GM23248 (cell line): ENCODE results near the gene HOXB5. TPM values are rescaled to one million over a fixed set of nuclear protein-coding genes. Genes with fewer than 3 reads are reported as not detected.
A peak's percentile ranks its signal among the peaks of the same experiment; 100 is the strongest.

Experiments used
- DNase-seq: peaks from one replicate; pipeline ENCODE4 v3.0.0-alpha.2; 2015
- H2AFZ ChIP-seq: fragments of 200-600 bp; sonication (generic); 2 replicates; pipeline ENCODE4 v1.6.1; 2016; ENCODE audit warnings: antibody characterized with exemption
- H3F3A ChIP-seq: fragments of 200-600 bp; sonication (generic); 2 replicates; pipeline ENCODE4 v1.6.1; 2016; ENCODE audit warnings: mild to moderate bottlenecking, antibody characterized with exemption, mixed run types; ENCODE audit not compliant: insufficient read depth
- H3K27ac ChIP-seq: fragments of 200-600 bp; sonication (generic); 2 replicates; pipeline ENCODE4 v1.5.1; 2016; ENCODE audit warnings: mild to moderate bottlenecking
- H3K27me3 ChIP-seq: fragments of 200-600 bp; sonication (generic); replicated peaks from 2 replicates; pipeline ENCODE4 v1.6.1; 2016; ENCODE audit warnings: mild to moderate bottlenecking; ENCODE audit not compliant: insufficient read depth
- H3K36me3 ChIP-seq: fragments of 200-600 bp; sonication (generic); 2 replicates; pipeline ENCODE4 v1.6.1; 2016; ENCODE audit warnings: low read depth, mild to moderate bottlenecking
- H3K4me1 ChIP-seq: fragments of 200-600 bp; sonication (generic); 2 replicates; pipeline ENCODE4 v1.6.1; 2016; ENCODE audit warnings: mild to moderate bottlenecking; ENCODE audit not compliant: insufficient read depth
- H3K4me2 ChIP-seq: fragments of 200-600 bp; sonication (generic); one replicate; pipeline ENCODE4 v1.6.1; 2016; ENCODE audit warnings: mild to moderate bottlenecking; ENCODE audit not compliant: unreplicated experiment
- H3K4me3 ChIP-seq: fragments of 200-600 bp; sonication (generic); 2 replicates; pipeline ENCODE4 v1.5.1; 2016; ENCODE audit warnings: mild to moderate bottlenecking
- H3K79me2 ChIP-seq: fragments of 200-600 bp; sonication (generic); 2 replicates; pipeline ENCODE4 v1.6.1; 2016; ENCODE audit warnings: mild to moderate bottlenecking; ENCODE audit not compliant: insufficient read depth
- H3K9ac ChIP-seq: fragments of 200-600 bp; sonication (generic); 2 replicates; pipeline ENCODE4 v1.6.1; 2016; ENCODE audit warnings: mild to moderate bottlenecking
- H3K9me2 ChIP-seq: fragments of 200-600 bp; sonication (generic); 2 replicates; pipeline ENCODE4 v1.6.1; 2016; ENCODE audit warnings: mixed run types, mild to moderate bottlenecking, moderate library complexity; ENCODE audit not compliant: insufficient read depth
- H3K9me3 ChIP-seq: fragments of 200-600 bp; sonication (generic); one replicate; pipeline ENCODE4 v1.6.1; 2017; ENCODE audit warnings: low read depth
- H4K20me1 ChIP-seq: fragments of 200-600 bp; sonication (generic); 2 replicates; pipeline ENCODE4 v1.6.0; 2016; ENCODE audit not compliant: insufficient read depth
- EZH2 ChIP-seq: fragments of 200-600 bp; sonication (generic); IDR thresholded peaks from 2 replicates; pipeline ENCODE4 v1.6.1; 2018; ENCODE audit warnings: antibody characterized with exemption, mild to moderate bottlenecking; ENCODE audit not compliant: insufficient read depth, poor library complexity, severe bottlenecking
- EZH2phosphoT487 ChIP-seq: fragments of 200-600 bp; sonication (generic); IDR thresholded peaks from 2 replicates; pipeline ENCODE4 v1.6.1; 2018; ENCODE audit warnings: antibody characterized with exemption, moderate library complexity, mild to moderate bottlenecking, low read depth; ENCODE audit not compliant: insufficient read depth
- WGBS, 2 experiments: methylation state at CpG; one replicate each; pipeline ENCODE4 v1.1.6; 2015 to 2017; ENCODE audit warnings: low lambda C conversion rate in 2 of 2, low coverage in 1 of 2; ENCODE audit errors: missing lambda C conversion rate in 2 of 2; 5-methylcytosine and 5-hydroxymethylcytosine counted together
- in situ Hi-C: fragments of 300-500 bp; cut with MboI; formaldehyde crosslinking; loops from 2 replicates; pipeline ENCODE4 v1.15.0; 2020
- polyA plus RNA-seq: library from polyadenylated mRNA; unstranded; fragments of >200 nt; fragmentation: Nextera tagmentation; extraction: Ambion mirVana; gene quantifications from 2 replicates; pipeline ENCODE4 v1.2.1, GENCODE V29; 2016
- total RNA-seq: library from RNA; depleted of rRNA; stranded (reverse); fragments of >200 nt; shearing (Covaris generic); gene quantifications from 2 replicates; pipeline ENCODE4 v1.2.3, GENCODE V29; 2014

HOXB5 gene
- total and polyA plus RNA-seq, 2 experiments from 2014 or later = 0.22 to 2.0 TPM

GRCh38 chr17:48576479-48577309 lies 16.9 kb downstream of the HOXB5 start:
- no peaks in the 10 kb centered on the region for H3K9me2 ChIP-seq
- no peak for TF ChIP-seq EZH2phosphoT487
- TF ChIP-seq EZH2 = no peak
- peaks cover 17% of the 10 kb centered on the region; the same call in 1 of the 2 replicates for H3K4me1 ChIP-seq
- no peaks in the 10 kb centered on the region for H3K36me3 ChIP-seq
- H3K79me2 ChIP-seq = peaks cover 66% of the 10 kb centered on the region
- 47% methylated on average over 38 to 43 of the region's 43 CpGs for WGBS, 2 experiments
- H3K9me3 ChIP-seq = no peaks in the 10 kb centered on the region
- peak overlapping the region; percentile 85 for H2AFZ ChIP-seq
- peaks cover 5% of the 10 kb centered on the region; the same call in 1 of the 2 replicates for H3F3A ChIP-seq
- H3K9ac ChIP-seq = peak overlapping the region; percentile 79
- in situ Hi-C loops = no loop called here
- no peaks in the 10 kb centered on the region for H4K20me1 ChIP-seq
- H3K4me2 ChIP-seq = peak overlapping the region; percentile 99
- peak; percentile 68 for DNase-seq
- peak overlapping the region; percentile 83 for H3K4me3 ChIP-seq
- no peaks in the 10 kb centered on the region for H3K27me3 ChIP-seq
- H3K27ac ChIP-seq = peak overlapping the region; percentile 61

GRCh38 chr17:48575673-48576478 lies 17.7 kb downstream of the HOXB5 start:
- Histone ChIP-seq H3K4me3 (0 out of 2 replicates have a peak overlapping the region, but pooled peaks have one; percentile 83), H3K79me2 (peaks cover 64% of the 10 kb centered on the region), H3K9ac (peak overlapping the region; percentile 79; the same call in 1 of the 2 replicates), H3K9me3 (no peaks in the 10 kb centered on the region), H2AFZ (no peak overlapping the region), H3K4me1 (peaks cover 25% of the 10 kb centered on the region), H4K20me1 (no peaks in the 10 kb centered on the region), H3K27me3 (no peaks in the 10 kb centered on the region), H3K36me3 (no peaks in the 10 kb centered on the region), H3K27ac (peak overlapping the region; percentile 61), H3F3A (peaks cover 5% of the 10 kb centered on the region; the same call in 1 of the 2 replicates), H3K9me2 (no peaks in the 10 kb centered on the region), H3K4me2 (no peak overlapping the region)
- TF ChIP-seq EZH2 (no peak), EZH2phosphoT487 (no peak)
- in situ Hi-C loops = no loop called here
- 80 to 85% methylated on average over 21 to 22 of the region's 22 CpGs for WGBS, 2 experiments
- DNase-seq = no peak

DNA sequence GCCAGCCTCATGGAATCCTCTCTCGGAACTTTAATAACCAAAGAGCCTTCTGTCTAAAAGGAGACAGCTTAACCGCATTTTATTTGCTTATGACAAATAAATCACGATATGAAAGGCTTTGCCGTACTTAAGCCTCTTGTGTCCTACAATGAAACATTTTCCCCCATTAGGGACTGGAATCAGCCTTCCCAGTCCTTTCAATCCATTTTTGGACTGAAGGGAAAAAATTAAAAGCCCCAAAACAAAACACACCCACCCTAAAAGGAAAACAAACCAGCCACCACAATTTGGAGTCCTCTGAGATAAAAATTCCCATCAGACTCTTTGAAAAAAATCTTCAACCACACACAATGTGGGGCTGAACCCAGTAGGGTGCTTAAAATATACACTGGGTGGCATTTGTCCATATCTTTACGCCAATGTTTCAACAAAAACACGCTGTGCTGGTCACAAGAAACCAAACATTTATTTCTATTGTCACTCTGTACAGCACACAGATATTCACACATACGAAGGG lies 18.5 kb downstream of the HOXB5 start:
- Histone ChIP-seq H3K27ac (no peak overlapping the region), H3K4me3 (no peak overlapping the region), H3K36me3 (no peaks in the 10 kb centered on the region)

GRCh38 chr17:48574505-48575065 lies 19.0 kb downstream of the HOXB5 start:
- Histone ChIP-seq H3K27ac (no peak overlapping the region), H3K79me2 (peaks cover 64% of the 10 kb centered on the region), H3K4me3 (no peak overlapping the region), H3F3A (peaks cover 5% of the 10 kb centered on the region; the same call in 1 of the 2 replicates), H3K9me2 (no peaks in the 10 kb centered on the region), H2AFZ (no peak overlapping the region), H3K36me3 (no peaks in the 10 kb centered on the region), H3K9me3 (no peaks in the 10 kb centered on the region), H3K27me3 (no peaks in the 10 kb centered on the region), H3K4me1 (peaks cover 36% of the 10 kb centered on the region), H4K20me1 (no peaks in the 10 kb centered on the region), H3K4me2 (no peak overlapping the region), H3K9ac (no peak overlapping the region)
- 82 to 85% methylated on average over 8 of the region's 8 CpGs for WGBS, 2 experiments
- DNase-seq = no peak
- in situ Hi-C loops = no loop called here
- no peak for TF ChIP-seq EZH2phosphoT487
- no peak for TF ChIP-seq EZH2

More for the DNA sequence above, 18.5 kb downstream of the HOXB5 start:
- Histone ChIP-seq H3K9me3 (no peaks in the 10 kb centered on the region), H2AFZ (no peak overlapping the region), H3F3A (peaks cover 5% of the 10 kb centered on the region; the same call in 1 of the 2 replicates), H3K27me3 (no peaks in the 10 kb centered on the region), H3K4me1 (peaks cover 32% of the 10 kb centered on the region), H3K4me2 (no peak overlapping the region), H3K9ac (0 out of 2 replicates have a peak overlapping the region, but pooled peaks have one; percentile 17), H3K79me2 (peaks cover 64% of the 10 kb centered on the region), H4K20me1 (no peaks in the 10 kb centered on the region), H3K9me2 (no peaks in the 10 kb centered on the region)
- in situ Hi-C loops = no loop called here
- 82 to 84% methylated on average over 7 of the region's 7 CpGs for WGBS, 2 experiments
- no peak for TF ChIP-seq EZH2phosphoT487
- no peak for TF ChIP-seq EZH2
- no peak for DNase-seq
